NCI-H2227 (cell line): ENCODE data around the gene RGS14.
"Not testable (repeated sequence)": the region's sequence is repeated elsewhere in the genome, so short reads cannot be mapped to it uniquely, and the experiment has no call there.

Experiments
- DNase-seq: peaks from one replicate; lab custom pipeline; 2025; ENCODE audit not compliant: unreplicated experiment; lab: John Stamatoyannopoulos, UW

The RGS14 gene

GRCh38 chr5:177327539-177328522, 29.9 kb upstream of the RGS14 start:
- no peak for DNase-seq

DNA sequence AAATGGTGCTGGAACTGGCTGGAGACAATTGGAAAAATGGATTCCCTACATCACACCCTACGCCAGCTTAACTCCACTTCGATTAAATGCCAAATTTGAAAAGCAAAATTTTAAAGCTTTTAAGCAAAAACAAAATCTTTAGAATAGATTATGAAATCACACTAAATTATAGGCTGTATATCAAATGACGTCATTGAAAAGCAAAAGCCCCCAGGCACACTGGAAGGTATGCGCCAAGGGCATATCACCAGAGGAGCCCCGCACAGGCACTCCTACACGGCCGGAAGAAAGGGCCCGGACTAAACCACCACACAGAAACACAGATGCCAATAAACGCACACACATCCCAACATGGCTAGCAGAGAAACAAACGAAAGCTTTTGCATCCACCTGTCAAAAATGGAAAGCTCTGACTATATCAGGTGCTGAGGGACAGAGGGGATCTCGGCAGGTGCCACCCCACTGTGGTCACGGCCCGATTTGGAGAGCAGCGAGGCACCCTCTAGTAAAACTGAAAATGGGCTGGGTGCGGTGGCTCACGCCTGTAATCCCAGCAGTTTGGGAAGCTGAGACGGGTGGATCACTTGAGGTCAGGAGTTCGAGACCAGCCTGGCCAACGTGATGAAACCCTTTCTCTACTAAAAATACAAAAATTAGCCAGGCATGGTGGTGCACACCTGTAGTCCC, 29.0 kb upstream of the RGS14 start:
- no peak for DNase-seq

GRCh38 chr5:177329883-177330282, 27.8 kb upstream of the RGS14 start:
- no peak for DNase-seq

- no peak for DNase-seq
Observed at GRCh38 chr5:177330991-177331842, 26.5 kb upstream of the RGS14 start.

GRCh38 chr5:177332031-177332895, 25.5 kb upstream of the RGS14 start:
- no peak for DNase-seq

DNA sequence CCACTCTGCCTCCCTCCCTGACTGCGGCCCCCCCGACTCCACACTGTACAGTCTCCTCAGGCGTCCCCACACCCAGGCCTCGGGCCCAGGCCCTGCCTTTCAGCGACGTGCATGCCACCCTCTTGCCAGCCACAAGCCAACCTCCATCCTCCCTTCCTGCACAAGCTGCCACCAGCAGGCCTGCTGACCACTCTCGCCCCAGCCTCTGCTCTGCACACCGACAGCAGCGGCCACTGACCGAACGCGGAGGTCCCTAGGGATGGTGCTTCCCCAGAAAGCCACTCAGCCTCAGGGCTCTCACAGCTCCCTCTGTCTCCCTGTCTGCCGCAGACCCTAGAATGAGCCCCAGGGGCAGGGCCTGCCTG, 24.8 kb upstream of the RGS14 start:
- DNase-seq: no peak

DNA sequence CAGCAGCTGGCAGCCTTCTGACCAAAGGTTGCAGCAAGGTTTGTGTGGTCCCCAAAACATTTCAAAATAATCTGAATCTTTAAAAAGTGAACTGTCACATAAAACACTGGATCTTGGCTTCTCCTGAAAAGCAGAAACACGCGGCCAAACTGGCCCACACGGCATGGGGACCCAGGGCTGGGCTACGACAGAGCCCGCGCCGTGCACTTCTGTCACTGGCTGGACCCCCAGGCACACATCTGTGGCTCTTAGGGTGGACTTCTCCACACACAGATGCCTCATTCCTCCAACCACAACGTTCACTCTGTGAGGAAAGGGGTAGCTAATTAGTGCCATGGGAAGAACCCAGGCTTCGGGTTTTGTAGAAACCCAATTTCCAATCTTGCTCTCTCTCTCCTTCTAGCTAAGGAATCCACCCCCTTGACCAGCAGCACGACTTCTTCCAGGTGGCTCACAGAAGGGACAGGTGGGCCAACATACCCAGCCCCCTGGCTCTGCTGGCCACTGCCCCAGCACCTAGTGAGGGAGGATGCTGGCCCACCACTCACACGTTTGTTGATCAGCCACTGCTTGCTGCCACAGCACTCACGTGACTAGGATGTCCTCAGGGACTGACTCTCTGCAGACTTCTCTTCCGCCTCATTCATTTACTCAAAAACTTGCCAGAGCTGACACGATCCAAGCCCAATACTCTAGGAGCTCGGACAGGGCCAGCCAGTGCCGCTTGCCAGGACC, 24.1 kb upstream of the RGS14 start:
- no peak for DNase-seq

DNA sequence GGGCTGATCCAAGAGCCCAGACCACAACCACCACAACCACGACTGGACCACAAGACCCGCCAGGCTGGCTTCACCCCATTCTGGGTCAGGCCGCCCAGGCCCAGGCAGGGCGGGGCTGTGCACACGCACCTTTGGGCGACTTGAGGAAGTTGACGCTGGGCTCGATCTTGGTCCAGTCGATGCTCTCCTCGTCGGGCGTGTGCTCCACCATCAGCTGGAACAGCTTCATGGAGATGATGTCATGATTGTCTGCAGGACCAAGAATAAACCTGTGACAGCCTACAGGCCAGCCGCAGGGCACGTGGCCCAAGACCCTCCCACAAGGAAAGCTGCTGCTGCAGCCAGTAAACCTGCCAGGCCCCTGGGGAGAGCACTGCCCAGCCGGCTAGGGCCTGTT, 23.6 kb upstream of the RGS14 start:
- no peak for DNase-seq

DNA sequence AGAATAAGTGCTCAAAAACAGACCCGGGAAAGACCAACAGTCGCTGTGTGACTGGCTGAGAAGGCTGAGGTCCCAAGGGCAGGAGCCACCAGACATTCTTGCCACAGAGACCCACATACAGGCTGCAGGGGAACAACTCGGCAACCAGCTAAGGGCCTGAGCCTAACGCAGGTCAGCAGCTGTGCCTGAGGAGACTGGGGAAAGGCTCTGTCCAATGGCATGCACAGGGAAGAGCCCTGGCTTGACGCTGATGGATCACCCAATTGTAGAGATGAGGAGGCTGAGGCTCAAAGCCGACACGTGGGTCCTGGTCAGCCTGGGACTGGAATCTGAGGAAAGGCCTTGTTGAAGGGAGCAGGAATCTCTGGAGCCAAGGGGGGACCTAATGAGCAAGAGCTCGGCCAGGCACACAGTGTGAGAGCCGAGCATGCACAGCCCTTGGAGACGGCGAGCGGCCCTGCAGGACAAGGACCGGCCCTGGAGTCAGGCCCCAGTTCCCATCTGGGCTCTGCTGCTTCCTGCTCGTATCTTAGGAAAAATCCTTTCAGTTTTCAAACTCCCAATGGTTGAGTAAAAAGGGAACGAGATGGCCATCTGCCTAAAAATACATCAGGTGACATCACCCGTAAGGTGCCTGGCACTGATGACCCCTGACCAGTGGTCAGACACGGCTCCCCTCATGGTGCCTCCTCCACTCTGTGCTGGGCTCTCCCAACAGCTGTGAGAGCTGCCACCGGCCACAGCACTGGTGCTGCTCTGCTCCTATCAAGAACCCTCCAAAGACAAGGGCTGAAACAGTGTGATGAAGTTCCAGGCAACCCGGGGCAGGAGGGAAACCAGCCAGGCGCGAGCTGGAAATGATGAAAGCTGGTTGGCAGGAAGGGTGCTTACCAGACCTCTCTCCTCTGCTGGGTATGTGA, 22.7 kb upstream of the RGS14 start:
- DNase-seq: no peak

GRCh38 chr5:177335701-177336065, 22.0 kb upstream of the RGS14 start:
- no peak for DNase-seq

GRCh38 chr5:177336112-177336511, 21.6 kb upstream of the RGS14 start:
- no peak for DNase-seq

- DNase-seq: no peak
Observed at GRCh38 chr5:177336603-177337494, 20.9 kb upstream of the RGS14 start.

DNA sequence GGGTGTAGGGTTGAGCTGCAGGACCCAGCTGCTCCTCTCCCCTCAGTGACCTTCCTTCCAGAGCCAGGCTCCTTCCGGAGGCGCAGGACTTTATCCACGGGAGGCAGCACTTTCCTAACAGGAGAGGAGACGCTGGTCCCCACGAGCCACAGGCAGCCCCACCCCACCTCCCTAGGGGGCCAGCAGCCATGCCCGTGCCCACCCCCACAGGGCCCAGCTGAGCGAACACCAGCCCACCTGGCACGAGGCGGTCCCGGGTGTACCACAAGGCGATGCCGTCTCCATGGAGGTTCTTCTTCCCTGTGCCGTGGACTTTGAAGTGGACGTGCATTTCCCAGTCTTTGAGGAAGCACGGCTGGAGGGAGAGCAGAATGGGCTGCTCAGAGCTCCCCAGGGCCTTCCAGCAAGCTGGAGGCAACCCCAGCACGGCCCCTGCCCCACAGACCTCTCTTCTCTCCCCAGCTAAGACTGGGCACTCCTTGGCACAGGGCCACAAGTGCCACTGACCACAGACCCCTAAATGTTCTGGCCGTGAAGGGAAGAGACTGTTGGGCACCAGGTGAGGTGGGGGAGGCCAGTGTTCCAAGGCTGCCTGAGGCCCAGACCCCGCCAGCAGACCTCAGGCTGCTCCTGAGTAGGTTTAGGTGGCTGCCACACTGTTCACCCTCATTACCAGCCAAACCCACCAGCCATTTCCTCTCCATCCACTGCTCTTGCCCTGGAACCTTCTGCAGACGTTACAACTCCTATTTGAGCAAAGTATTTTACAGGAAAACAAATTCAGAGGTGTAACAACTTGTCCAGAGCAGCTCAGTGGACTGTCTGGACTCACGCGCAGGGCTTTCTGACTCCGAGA, 19.2 kb upstream of the RGS14 start:
- no peak for DNase-seq

DNA sequence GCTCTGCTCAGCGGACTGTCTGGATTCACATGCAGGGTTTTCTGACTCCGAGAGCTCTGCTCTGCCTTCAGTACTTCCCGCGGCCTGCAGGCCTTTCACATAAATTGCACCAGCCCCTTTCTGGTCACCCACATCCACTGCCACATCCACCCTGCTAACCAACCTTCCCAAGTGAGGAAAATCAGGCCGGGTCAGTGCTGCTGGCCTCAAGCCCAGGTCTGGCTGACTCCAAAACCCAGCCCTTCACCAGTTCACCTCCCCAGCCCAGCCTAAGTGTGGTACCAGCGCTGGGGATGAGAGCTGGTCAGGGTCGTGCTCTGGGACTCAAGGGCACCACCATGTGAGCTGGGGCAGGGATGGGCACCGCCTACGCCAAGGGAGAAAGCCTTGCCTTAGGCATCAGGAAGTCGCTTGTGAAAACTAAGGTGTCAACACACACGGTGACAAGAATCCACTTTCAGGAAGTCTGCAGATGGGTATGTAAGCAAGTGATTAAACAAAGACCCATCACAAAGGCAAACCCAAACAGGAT, 18.6 kb upstream of the RGS14 start:
- no peak for DNase-seq

GRCh38 chr5:177343000-177343399, 14.7 kb upstream of the RGS14 start:
- DNase-seq: not testable (repeated sequence)

DNA sequence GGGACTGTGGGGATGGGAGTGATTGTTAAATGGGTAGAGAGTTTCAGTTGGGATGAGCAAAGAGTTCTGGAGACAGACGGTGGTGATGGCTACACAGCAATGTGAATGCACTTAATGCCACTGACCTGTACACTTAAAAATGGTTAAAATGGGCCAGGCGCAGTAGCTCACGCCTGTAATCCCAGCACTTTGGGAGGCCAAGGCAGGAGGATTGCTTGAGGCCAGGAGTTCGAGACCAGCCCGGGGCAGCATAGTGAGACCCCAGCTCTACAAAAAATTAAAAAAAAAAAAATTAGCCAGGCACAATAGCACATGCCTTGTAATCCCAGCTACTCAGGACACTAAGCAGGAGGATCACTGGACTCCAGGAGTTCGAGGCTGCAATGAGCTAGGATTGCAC, 13.9 kb upstream of the RGS14 start:
- no peak for DNase-seq

GRCh38 chr5:177344891-177345290, 12.8 kb upstream of the RGS14 start:
- DNase-seq: no peak
